Progenitor cell of endocrine pancreas (in vitro differentiated cells): Measurements from ENCODE around the gene PERCC1. TPM values are rescaled to one million over a fixed set of nuclear protein-coding genes. Genes with fewer than 3 reads are reported as not detected.

ENCODE experiments used
- DNase-seq: peaks from one replicate; pipeline ENCODE4 v3.0.0; 2021; ENCODE audit warnings: low spot score; ENCODE audit not compliant: unreplicated experiment
- H3K27ac Mint-ChIP-seq: 2 replicates; pipeline ENCODE4 v1.8.0; 2021; ENCODE audit warnings: mild to moderate bottlenecking, moderate library complexity, mixed read lengths
- H3K27me3 Mint-ChIP-seq: 2 replicates; pipeline ENCODE4 v1.8.0; 2021; ENCODE audit warnings: mixed read lengths
- H3K36me3 Mint-ChIP-seq: 2 replicates; pipeline ENCODE4 v1.8.0; 2022; ENCODE audit warnings: mixed read lengths; ENCODE audit not compliant: insufficient read depth
- H3K4me1 Mint-ChIP-seq: 2 replicates; pipeline ENCODE4 v1.8.0; 2021; ENCODE audit warnings: low read depth, mixed read lengths
- H3K4me3 Mint-ChIP-seq: 2 replicates; pipeline ENCODE4 v1.8.0; 2021; ENCODE audit warnings: low read depth, mild to moderate bottlenecking, moderate library complexity, mixed read lengths
- H3K9me3 Mint-ChIP-seq: 2 replicates; pipeline ENCODE4 v1.8.0; 2021; ENCODE audit warnings: low read depth, mixed read lengths
- CTCF ChIP-seq: fragments of 200-600 bp; sonication (generic); IDR thresholded peaks from one replicate; pipeline ENCODE4 v1.5.0; 2021; ENCODE audit warnings: antibody characterized with exemption, mild to moderate bottlenecking; ENCODE audit not compliant: unreplicated experiment
- total RNA-seq: library from RNA; stranded (reverse); gene quantifications from 2 replicates; pipeline ENCODE4 v1.2.1, GENCODE V29; 2021

Gene PERCC1
- total RNA-seq, 1 donor from 2014 or later = 7.6 TPM

DNA sequence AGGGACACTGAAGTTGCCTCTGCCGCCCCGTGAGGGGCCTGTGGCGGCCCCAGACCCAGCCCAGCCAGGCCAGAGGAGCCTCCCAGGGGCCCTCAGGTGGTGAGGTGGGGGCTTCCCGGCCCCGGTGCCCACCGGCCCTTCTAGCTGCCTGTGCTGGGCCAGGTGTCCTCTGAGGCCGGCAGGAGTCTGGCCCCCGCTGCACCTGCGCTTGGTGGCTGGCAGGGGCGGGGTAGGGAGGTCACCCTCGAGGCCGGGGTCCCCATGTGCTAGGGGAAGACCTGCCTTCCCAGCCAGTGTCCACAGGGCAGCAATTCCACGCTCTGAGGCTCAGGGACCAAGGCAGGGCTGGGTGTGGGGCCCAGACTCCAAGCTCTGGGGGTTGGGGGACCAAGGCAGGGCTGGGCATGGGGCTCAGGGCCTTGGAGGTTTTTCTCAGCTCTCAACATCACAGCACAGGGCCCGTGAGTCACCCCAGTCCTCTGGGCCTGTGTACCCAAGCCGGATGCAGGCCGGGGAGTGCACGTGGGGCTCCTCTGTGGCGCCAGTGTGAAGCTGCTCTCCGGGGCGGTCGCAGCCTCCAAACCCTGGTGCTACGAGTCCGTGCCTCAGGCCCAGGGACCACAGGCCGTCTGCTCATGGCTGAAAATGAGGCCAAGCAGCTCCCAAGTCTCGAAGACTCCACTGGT, 14.8 kb downstream of the PERCC1 start:
- H3K36me3 Mint-ChIP-seq = no peaks in the 10 kb centered on the region
- no peak overlapping the region for H3K4me3 Mint-ChIP-seq
- H3K27me3 Mint-ChIP-seq = no peaks in the 10 kb centered on the region
- no peak for DNase-seq
- no peak for TF ChIP-seq CTCF
- no peaks in the 10 kb centered on the region for H3K9me3 Mint-ChIP-seq
- H3K4me1 Mint-ChIP-seq = no peaks in the 10 kb centered on the region
- H3K27ac Mint-ChIP-seq = no peak overlapping the region

- Mint-ChIP-seq H3K4me1 (no peaks in the 10 kb centered on the region), H3K4me3 (no peak overlapping the region), H3K27ac (no peak overlapping the region), H3K9me3 (no peaks in the 10 kb centered on the region), H3K36me3 (peaks cover 2% of the 10 kb centered on the region), H3K27me3 (no peaks in the 10 kb centered on the region)
- DNase-seq = no peak
- no peak for TF ChIP-seq CTCF
Measured at GRCh38 chr16:1446296-1447080, 15.6 kb downstream of the PERCC1 start.

DNA sequence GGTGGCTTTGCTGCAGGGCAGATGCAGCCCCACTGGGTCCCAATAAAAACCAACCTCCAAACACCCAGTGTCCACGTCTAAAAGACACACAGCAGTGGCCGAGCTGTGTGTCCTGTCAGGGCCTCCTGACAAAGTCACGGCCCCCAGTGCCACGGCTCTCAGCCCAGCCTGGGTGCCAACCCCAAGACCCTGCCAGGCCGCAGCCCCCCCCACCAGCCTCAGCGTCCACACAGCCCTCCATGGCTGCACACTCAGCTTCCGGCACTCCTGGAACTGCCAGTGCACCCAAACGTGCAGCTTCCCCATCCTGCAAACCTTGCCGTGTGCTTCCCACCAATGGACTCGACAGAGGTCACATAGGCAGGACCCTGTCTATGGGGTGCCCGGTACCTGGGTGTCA, 17.1 kb downstream of the PERCC1 start:
- DNase-seq = no peak
- no peaks in the 10 kb centered on the region for H3K4me1 Mint-ChIP-seq
- H3K9me3 Mint-ChIP-seq = no peaks in the 10 kb centered on the region
- no peak overlapping the region for H3K27ac Mint-ChIP-seq
- peaks cover 2% of the 10 kb centered on the region for H3K36me3 Mint-ChIP-seq
- no peak for TF ChIP-seq CTCF
- H3K27me3 Mint-ChIP-seq = no peaks in the 10 kb centered on the region
- H3K4me3 Mint-ChIP-seq = no peak overlapping the region

GRCh38 chr16:1448536-1449116, 17.7 kb downstream of the PERCC1 start:
- Mint-ChIP-seq H3K27ac (no peak overlapping the region), H3K9me3 (no peaks in the 10 kb centered on the region), H3K27me3 (no peaks in the 10 kb centered on the region), H3K4me1 (no peaks in the 10 kb centered on the region), H3K4me3 (no peak overlapping the region), H3K36me3 (peaks cover 2% of the 10 kb centered on the region)
- TF ChIP-seq CTCF = no peak
- no peak for DNase-seq

DNA sequence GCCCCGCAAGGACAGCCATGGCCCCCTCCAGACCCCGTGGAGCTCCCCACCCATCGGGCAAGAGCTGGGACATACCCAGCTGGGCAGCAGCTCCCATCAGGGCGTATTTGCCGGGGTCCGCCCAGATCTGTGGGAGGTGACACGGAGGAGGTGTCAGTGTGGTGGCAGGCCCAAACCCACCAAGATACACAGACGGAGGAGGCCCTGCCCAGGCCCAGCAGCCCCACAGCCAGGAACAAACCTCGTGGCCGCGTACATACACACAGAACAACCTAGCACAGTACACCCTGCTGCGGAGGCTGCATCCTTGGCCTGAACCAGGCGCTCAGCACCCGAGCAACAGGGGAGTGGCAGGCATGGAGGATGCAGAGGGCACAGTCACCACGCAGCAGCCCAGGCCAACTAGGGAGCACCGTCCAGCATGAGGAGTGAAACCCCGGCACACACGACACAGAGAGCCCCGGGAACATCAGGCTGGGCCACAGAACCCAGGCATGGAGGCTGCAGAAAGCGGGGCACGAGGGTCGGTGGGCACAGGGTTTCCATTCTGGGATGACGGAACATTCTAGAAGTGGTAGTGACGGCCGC, 18.4 kb downstream of the PERCC1 start:
- Mint-ChIP-seq H3K4me1 (no peaks in the 10 kb centered on the region), H3K27ac (no peak overlapping the region), H3K27me3 (no peaks in the 10 kb centered on the region), H3K4me3 (no peak overlapping the region), H3K9me3 (no peaks in the 10 kb centered on the region), H3K36me3 (peaks cover 2% of the 10 kb centered on the region)
- no peak for TF ChIP-seq CTCF
- DNase-seq = no peak
